Measurements from ENCODE around the gene CD72. TPM values are rescaled to one million over a fixed set of nuclear protein-coding genes. Genes with fewer than 3 reads are reported as not detected.
A peak's percentile ranks its signal among the peaks of the same experiment; 100 is the strongest.
"Not testable (repeated sequence)": the region's sequence is repeated elsewhere in the genome, so short reads cannot be mapped to it uniquely, and the experiment has no call there.

Gene CD72
- total and polyA plus RNA-seq, 7 donors = 0.36 to 42.1 (median 1.2) TPM

DNA sequence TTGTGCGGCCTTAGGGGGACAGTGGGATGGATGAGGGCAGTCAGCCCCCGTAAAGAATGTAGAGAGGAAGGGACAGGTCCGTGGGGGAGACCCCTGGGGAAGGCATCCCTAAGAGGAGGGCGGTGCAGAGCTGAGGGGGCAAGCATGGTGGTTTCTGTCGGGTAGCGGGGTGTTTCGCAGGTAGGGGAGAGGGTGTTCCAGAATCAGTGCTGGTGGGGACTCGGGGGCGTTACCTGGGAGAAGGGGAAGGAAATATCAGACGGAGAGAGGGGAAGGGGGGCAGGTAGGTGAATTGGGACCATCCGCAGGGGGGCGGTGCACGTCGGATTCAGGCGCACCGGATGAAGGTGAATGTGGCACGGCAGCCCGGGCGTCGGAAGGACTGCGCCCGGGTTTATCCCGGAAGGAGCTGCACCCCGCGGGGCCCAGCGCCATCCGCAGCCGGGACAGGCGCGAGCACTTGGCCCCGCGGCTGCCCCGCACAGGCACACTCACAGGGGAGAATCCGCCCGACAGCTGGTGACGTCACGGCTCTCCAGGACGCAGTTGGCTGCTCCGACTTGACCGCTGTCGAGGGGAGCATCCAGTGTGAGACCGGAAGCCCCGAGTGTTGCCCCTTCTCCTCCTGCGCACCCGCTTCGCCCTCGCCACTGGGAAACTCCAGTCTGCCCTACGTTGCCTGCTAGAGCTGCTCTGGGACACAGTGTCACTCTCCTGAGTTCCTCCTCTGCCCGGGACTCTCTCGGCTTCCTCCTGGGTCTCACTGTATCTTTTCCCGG, 1.3 kb downstream of the CD72 start:
- intact Hi-C loops (cut with DNase I) = no loop called here
- TF ChIP-seq EP300 (IDR thresholded peaks at IDR 0.05) = no peak
- no peak for TF ChIP-seq POLR2AphosphoS5 (IDR thresholded peaks at IDR 0.05)
- no peak for TF ChIP-seq POLR2A (IDR thresholded peaks at IDR 0.05)
- TF ChIP-seq, protein P1, sequence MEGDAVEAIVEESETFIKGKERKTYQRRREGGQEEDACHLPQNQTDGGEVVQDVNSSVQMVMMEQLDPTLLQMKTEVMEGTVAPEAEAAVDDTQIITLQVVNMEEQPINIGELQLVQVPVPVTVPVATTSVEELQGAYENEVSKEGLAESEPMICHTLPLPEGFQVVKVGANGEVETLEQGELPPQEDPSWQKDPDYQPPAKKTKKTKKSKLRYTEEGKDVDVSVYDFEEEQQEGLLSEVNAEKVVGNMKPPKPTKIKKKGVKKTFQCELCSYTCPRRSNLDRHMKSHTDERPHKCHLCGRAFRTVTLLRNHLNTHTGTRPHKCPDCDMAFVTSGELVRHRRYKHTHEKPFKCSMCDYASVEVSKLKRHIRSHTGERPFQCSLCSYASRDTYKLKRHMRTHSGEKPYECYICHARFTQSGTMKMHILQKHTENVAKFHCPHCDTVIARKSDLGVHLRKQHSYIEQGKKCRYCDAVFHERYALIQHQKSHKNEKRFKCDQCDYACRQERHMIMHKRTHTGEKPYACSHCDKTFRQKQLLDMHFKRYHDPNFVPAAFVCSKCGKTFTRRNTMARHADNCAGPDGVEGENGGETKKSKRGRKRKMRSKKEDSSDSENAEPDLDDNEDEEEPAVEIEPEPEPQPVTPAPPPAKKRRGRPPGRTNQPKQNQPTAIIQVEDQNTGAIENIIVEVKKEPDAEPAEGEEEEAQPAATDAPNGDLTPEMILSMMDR (IDR thresholded peaks at IDR 0.05) = no peak
- 8 to 13% methylated on average over 51 of the region's 51 CpGs for WGBS, 2 donors

DNA sequence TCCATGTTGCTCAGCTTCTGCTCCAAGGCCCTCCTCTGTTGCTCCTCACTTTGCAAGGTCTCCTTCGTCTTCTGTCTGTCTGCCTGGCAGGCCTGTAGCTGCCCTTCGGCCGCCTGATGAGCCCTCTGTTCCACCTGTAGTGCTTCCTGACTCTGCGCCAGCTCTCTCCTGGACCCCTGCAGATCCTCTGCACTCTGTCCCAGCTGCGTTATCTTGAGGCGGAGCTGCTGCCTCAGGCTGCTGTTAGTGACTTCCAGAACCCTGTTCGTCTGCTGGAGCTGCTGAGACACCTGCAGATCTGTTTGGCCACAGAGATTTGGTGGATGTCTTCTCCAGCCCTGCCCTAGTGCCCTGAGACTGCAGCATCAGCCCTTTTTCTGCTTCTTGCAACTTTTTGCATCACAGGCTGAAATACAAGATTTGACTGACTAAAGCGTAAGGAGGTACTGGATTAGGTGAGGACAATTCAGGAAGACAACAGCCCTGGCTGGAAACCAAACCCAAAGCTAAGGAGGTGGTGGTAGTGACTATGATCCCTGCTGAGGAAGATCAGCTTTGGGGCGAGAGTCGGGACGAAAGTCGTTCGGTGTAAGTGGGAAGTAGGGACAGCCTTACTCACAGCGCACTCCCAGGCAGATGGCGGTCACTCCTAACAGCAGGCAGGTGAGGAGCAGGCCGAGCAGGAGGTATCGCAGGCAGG, 2.1 kb downstream of the CD72 start:
- Histone ChIP-seq H3K27ac (no peak overlapping the region), H3K4me3 (no peak overlapping the region), H3K9me3 (no peaks in the 10 kb centered on the region), H3K36me3 (no peaks in the 10 kb centered on the region), H3K27me3 (peaks cover 0 to 7% (median 0%) of the 10 kb centered on the region in 3 donors), H3K4me1 (peaks cover 0 to 13% (median 10%) of the 10 kb centered on the region in 4 donors)
- TF ChIP-seq, protein P1 (IDR thresholded peaks at IDR 0.05) = no peak
- TF ChIP-seq POLR2AphosphoS5 (IDR thresholded peaks at IDR 0.05) (no peak), EP300 (IDR thresholded peaks at IDR 0.05) (no peak), POLR2A (IDR thresholded peaks at IDR 0.05) (no peak)
- intact Hi-C loops (cut with DNase I) = no loop called here
- DNase-seq = no peak
- 82 to 91% methylated on average over 17 of the region's 17 CpGs for WGBS, 2 donors

More for the DNA sequence above, 1.3 kb downstream of the CD72 start:
- Histone ChIP-seq H3K27me3 (peaks cover 0 to 7% (median 0%) of the 10 kb centered on the region in 3 donors), H3K9me3 (no peaks in the 10 kb centered on the region), H3K4me1 (peaks cover 0 to 13% (median 10%) of the 10 kb centered on the region in 4 donors), H3K36me3 (no peaks in the 10 kb centered on the region), H3K27ac (peak overlapping the region in 1 of 4 donors; percentile 36), H3K4me3 (peak overlapping the region; percentile 9 to 51 (median 44))
- peak; percentile 89 for DNase-seq

DNA sequence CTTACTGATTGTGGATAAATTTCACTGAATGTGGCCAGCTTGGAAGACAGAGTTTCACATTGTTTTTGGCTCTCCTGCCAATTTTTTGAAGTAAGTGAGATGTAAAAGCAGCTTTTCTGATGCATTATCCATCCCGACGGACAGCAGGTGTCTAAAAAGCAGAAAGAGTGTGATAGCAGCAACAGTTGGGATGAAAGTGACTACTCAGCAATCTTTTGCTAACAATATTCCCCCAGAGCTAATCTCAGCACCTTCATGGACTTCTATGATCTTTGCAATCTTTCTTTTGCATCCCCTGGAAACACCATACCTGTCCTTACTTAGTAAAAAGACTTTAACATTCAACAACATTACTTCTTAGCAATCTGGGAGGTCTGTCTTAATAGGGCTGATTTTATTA, 5.4 kb downstream of the CD72 start:
- no peak for DNase-seq
- Histone ChIP-seq H3K36me3 (peaks cover 0 to 26% (median 16%) of the 10 kb centered on the region in 4 donors), H3K27ac (no peak overlapping the region), H3K4me1 (peaks cover 0 to 13% (median 10%) of the 10 kb centered on the region in 4 donors), H3K27me3 (peaks cover 0 to 6% (median 0%) of the 10 kb centered on the region in 3 donors), H3K4me3 (no peak overlapping the region), H3K9me3 (no peaks in the 10 kb centered on the region)
- WGBS, 2 donors = 95 to 97% methylated on average over 2 of the region's 2 CpGs
- intact Hi-C loops (cut with DNase I) = no loop called here
- TF ChIP-seq, protein P1 (IDR thresholded peaks at IDR 0.05) = no peak
- TF ChIP-seq POLR2AphosphoS5 (IDR thresholded peaks at IDR 0.05) = no peak
- no peak for TF ChIP-seq EP300 (IDR thresholded peaks at IDR 0.05)
- no peak for TF ChIP-seq POLR2A (IDR thresholded peaks at IDR 0.05)

DNA sequence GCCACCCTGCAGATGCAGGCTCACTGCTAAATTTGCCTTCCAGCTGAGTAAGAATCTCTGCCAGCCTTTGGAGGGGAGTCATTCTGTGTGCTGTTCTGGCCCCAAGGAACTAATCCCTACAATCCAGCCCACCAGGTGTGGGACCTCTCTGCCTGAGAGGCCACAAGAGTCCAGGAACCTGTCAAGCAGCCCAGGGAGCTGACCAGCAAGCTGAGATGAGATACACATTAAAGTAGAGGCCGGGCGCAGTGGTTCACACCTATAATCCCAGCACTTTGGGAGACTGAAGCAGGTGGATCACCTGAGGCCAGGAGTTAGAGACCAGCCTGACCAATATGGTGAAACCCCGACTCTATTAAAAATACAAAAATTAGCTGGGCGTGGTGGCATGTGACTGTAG, 6.1 kb downstream of the CD72 start:
- not testable (repeated sequence) for H3K27ac ChIP-seq
- WGBS, 2 donors = 95% methylated on average over 4 of the region's 4 CpGs

DNA sequence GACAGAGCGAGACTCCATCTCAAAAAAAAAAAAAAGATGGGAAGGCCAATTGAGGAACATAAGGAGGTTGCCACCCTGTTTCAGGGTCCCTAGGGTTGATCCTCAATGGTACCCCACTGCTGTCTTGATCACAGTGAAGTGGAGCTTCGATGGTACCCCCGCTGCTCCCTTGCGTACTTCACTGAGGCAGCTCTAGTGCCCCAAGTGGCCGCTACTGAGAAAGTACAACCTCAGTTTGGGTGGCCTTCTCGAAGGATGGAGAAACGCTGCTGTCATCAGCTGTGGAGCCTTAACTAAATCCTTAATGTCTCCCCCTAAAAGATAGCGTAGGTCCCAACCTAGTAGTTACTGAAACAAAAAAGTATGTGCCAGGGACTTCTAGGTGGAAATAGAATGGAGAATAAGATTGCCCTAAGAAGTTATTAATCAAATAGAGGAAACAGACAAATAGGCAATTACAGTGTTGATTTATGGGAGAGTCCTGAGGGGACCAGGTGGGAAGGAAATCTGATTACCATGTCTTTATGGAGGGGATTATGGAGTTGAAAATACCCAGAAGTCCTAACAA, 6.9 kb downstream of the CD72 start:
- peaks cover 0 to 31% (median 17%) of the 10 kb centered on the region in 4 donors for H3K36me3 ChIP-seq
- H3K27me3 ChIP-seq = no peaks in the 10 kb centered on the region
- H3K4me1 ChIP-seq = peaks cover 0 to 13% (median 11%) of the 10 kb centered on the region in 4 donors
- H3K27ac ChIP-seq = no peak overlapping the region
- no peak overlapping the region for H3K4me3 ChIP-seq
- intact Hi-C loops (cut with DNase I) = no loop called here
- DNase-seq = peak; percentile 72
- H3K9me3 ChIP-seq = no peaks in the 10 kb centered on the region
- TF ChIP-seq POLR2A (IDR thresholded peaks at IDR 0.05) (no peak), EP300 (IDR thresholded peaks at IDR 0.05) (no peak)
- TF ChIP-seq, protein P1 (IDR thresholded peaks at IDR 0.05) = peak in 3 of 4 experiments; percentile 37 to 57 (median 42)
- 17 to 19% methylated on average over 8 of the region's 8 CpGs for WGBS, 2 donors

More for the DNA sequence above, 6.1 kb downstream of the CD72 start:
- Histone ChIP-seq H3K4me1 (peaks cover 0 to 10% (median 9%) of the 10 kb centered on the region in 4 donors), H3K36me3 (peaks cover 0 to 31% (median 17%) of the 10 kb centered on the region in 4 donors)
- H3K9me3 ChIP-seq; H3K27me3 ChIP-seq; DNase-seq; H3K4me3 ChIP-seq; intact Hi-C loops (cut with DNase I): not testable (repeated sequence)

All from sigmoid colon (tissue), 7 donors.